GM18873 (cell line): Measurements from ENCODE around the gene HTR3D.
"Not testable (repeated sequence)": the region's sequence is repeated elsewhere in the genome, so short reads cannot be mapped to it uniquely, and the experiment has no call there.

ENCODE experiments used
- ATAC-seq: cut with Tn5 transposase; IDR thresholded peaks from one replicate; pipeline ENCODE4 v1.9.1; 2021; ENCODE audit warnings: mild to moderate bottlenecking, moderate library complexity, moderate number of reproducible peaks; ENCODE audit not compliant: unreplicated experiment, low FRiP score

The HTR3D gene

DNA sequence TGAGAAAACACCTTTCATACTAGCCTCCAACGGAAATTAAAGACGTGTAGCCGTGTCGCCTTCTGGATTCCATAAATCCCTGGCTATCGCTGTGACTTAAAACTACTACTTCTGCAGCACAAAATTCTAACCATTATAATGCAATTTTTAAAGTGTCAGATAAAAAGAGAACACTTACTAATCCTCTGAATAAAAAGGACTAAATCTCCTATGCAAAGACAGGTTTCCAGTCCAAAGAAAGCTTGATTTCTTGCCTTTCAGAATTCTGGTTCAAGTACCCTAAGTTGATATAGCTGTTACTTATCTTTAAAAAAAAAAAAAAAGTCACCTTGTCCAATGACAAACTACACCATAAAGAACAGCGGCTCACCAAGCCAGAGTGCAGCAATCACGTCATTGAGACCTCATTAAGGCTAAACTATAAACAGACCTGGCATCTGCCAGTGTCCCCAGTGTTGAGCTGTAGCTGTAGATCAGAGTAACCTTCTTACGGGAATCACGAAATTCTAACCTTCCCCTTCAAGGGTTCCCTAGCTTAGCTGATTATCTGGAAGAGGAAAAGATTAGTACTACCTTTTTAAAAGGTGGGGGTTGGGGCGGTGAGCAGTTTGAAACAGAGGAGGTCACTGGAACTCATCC lies 16.0 kb upstream of the HTR3D start:
- no peak for ATAC-seq

DNA sequence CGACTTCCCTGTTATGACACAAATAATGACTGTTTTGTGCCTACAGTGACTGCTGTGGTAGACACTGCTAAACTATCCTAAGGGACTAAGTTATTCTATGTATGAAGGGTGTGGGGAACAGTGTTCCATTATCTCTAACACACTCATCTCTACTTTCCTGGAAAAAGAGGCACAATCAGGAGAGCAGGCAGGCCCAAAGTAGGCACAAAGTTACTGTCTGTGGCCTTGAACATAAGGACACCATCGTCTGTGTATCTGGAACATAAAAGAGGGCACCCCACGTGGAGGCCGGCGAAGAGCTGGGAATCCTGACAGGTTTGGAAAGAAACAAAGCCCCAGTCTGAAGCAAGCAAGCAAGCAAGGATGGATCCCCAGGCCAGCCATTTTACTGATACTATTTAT lies 15.4 kb upstream of the HTR3D start:
- no peak for ATAC-seq

DNA sequence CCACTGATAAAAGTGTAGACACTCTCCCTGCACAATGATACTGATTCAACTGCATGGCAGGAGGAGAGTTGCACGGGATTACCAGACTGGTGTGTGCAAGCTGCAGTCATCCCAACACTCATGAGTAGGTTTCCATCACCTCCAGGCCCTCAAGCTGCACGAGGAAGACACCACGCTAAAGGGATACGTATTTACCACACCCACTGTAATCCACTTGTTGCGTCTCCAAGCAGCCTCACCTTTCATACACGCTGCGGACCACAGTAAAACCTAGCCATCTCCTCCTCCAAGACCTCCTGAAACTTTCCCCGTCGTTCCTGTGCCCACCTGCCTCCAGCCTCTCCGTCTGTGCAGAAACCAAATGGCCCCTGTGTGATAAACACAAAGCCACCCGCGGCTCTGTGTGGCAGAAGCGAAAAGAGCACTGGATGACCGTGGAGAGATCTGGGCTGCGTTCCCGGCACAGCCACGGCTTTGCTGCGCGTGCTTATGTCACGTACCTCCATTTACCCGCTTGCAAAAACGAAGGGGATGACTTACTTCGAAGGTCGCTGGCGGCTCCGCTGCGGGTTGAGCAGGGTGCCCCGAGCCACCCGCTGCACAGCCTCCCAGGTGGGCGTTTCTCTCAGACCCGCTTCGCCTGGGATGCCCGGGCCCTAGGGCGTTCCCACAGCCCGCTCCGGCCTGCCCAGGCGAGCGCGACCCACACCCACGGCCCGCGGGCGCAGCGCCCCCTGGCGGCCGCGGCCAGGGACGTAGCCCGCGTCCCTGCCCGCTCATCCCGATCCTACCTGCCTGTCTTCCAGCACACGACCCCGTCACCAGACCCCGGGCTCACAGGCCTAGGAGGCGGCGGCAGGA lies 14.5 kb upstream of the HTR3D start:
- peak; percentile 17 for ATAC-seq

DNA sequence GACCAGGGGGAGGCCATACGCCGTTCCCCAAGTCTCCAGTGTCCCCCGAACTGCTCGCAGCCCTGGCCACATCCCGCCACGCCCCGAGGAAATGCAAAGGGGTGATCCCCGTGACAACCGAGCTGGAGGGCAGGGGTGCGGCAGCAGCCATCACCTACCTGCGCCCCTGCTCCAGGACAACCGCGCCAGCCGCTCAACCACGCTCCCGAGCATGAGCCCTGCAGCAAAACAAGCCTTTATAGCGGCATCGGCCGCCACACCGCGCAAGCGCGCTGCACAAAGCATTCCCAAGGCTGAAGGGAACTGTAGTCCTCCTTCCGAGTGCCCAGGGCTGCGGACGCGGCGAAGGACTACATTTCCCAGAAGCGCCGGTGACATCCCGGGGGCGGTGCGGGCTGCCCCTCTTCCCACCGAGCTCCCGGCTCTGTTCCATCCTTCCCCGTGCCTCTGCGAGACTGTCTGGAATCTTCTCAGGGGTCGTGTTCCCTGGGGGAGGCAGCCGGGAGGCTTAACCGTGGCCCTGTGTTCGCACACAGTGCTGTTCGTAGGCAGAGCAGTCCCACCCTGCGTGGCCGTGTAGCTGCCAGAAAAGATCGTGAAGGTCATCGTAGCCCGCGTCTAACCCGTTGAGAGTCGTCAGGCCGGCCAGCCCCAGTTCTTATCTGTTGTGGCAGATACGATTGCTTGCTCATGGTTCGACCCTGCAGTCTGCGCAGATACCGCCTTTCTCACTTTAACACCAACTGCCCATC lies 13.7 kb upstream of the HTR3D start, which contains the start of gene ABCC5:
TSS of gene ABCC5 (minus strand) at position 213 of the 752 bp plus-strand sequence. CDS start 3,492 bp downstream, outside the sequence.
- peak; percentile 93 for ATAC-seq

DNA sequence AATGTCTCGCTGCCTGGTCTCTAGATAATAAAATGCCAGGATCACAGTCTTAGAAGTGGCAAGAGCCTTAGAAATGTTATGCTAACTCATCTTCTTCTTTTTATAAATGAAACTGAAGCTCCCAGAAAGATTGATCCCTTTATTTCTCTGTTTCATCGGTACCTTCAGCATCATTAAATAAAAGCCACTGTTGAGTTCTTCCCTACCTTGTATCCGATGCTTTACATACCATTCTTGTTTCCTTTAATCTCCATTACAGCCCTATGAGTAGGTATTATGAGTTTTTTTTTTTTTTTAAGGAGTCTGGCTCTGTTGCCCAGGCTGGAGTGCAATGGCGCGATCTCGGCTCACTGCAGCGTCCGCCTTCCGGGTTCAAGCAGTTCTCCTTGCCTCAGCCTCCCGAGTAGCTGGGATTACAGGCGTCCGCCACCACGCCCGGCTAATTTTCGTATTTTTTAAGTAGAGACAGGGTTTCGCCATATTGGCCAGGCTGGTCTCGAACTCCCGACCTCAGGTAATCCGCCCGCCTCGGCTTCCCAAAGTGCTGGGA lies 13.0 kb upstream of the HTR3D start:
- ATAC-seq = no peak

DNA sequence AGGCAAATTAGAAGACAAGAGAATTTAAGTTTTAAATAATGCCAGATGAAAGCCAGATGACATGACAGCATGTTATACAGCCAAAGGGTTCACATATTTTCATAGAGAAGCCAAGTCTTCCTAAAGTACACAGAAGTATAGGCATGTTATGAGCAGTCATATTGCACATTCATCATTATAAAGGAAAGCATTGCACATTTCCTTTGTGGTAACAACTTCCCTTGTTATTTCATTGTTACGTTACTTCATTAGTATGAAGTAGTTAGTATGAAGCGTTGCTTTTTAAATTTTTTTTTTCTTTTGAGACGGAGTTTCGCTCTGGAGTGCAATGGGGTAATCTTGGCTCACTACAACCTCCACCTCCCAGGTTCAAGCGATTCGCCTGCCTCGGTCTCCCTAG lies 9.2 kb upstream of the HTR3D start:
- ATAC-seq = no peak

DNA sequence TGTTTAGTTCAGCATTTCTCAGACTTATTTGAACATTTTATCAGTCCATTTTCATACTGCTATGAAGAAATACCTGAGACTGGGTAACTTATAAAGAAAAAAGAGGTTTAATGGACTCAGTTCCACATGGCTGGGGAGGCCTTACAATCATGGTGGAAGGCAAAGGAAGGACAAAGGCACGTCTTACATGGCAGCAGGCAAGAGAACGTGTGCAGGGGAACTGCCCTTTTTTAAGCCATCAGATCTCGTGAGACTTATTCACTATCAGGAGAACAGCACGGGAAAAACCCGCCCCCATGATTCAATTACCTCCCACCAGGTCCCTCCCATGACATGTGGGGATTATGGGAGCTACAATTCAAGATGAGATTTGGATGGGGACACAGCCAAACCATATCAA lies 6.3 kb upstream of the HTR3D start:
- ATAC-seq = not testable (repeated sequence)

DNA sequence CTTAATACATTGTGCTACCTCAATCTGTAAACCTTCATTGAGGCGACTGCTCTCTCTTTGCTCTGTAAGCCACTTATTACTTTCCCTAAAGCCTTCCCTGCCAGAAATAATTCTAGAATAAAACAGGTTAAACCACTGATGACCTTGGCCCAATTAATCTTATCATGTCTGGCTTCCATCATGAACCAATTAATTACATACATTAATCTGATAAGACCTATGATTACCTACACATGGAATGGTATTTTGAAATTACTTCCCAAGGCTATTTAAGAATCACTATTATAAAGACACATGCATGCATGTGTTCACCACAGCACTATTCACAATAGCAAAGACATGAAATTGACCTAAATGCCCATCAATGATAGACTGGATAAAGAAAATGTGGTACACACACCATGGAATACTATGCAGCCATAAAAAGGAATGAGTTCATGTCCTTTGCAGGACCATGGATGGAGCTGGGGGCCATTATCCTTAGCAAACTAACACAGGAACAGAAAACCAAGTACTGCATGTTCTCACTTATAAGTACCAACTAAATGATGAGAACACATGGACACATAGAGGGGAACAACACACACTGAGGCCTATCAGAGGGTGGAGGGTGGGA lies 3.2 kb upstream of the HTR3D start:
- not testable (repeated sequence) for ATAC-seq

DNA sequence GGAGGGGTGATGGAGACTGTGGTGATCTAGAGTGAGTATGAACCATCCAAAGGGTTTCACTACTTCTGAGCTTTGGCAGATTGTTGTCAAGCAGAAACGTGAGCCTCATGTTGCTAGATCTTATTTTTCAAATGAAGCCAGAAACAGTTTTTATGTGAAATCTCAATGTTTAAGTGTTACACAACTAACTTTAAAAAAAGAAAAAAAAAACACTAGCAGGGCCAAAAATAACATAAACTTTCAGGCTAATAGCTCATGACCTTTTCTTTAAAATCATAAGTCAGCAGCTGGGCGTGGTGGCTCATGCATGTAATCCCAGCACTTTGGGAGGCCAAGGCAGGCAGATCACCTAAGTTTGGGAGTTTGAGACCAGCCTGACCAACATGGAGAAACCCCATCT lies 2.1 kb upstream of the HTR3D start:
- ATAC-seq = no peak

DNA sequence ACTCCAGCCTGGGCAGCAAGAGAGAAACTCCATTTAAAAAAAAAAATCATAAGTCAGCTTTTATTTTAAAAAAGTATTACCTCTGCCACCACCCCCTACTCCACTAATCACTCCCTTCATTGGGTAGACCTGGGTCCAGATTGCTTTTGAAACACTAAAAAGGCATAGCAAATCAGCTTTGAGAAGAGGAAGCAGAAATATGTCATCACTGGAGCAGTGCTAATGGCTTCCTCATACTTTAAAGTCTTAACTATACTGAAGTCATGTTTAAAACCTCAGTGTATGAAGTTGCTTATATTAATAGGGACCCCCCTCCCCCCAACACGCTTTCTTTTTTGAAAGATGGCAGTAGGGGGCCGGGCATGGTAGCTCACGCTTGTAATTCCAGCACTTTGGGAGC lies 1.0 kb upstream of the HTR3D start:
- ATAC-seq = no peak

DNA sequence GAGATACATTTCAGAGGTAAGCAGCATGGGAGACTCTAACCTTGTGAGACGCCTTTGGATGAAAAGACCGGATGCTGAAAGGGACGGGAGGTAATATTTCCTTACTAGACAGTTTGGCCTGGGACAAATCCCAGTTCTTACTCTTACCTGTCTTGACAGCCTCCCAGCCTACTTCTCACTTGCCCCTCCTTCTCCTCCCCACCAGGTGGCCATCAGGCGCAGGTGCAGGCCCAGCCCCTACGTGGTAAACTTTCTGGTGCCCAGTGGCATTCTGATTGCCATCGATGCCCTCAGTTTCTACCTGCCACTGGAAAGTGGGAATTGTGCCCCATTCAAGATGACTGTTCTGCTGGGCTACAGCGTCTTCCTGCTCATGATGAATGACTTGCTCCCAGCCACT lies 6.3 kb downstream of the HTR3D start:
- no peak for ATAC-seq

DNA sequence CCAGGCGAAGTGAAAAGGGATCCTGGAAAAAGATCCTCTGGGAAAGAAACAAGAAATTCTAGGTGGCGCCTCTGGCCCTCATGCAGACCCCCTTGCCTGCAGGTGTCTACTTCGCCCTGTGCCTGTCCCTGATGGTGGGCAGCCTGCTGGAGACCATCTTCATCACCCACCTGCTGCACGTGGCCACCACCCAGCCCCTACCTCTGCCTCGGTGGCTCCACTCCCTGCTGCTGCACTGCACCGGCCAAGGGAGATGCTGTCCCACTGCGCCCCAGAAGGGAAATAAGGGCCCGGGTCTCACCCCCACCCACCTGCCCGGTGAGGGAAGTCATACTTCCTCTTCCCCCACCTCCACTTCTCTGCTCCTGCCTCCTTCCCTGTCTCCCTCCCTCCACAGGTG lies 6.8 kb downstream of the HTR3D start:
- ATAC-seq = not testable (repeated sequence)

DNA sequence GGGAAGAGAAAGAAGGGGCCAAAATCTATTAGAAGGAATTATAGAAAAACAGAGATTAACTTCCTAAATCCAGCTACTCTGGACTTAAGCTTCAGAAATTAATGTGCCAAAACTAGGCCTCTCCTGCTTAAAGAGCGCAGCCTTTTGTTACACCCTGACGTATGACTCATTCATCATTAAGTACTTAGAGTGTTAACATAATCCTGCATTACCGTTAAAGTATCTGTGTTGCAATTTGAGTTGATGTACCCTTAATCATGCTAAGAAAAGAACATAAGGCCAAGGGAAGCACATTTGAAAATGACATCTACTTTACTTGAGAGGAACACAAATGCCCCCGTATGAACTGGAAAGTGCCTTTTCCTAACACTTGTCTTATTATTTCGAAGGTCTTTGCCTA lies 7.9 kb downstream of the HTR3D start:
- no peak for ATAC-seq

DNA sequence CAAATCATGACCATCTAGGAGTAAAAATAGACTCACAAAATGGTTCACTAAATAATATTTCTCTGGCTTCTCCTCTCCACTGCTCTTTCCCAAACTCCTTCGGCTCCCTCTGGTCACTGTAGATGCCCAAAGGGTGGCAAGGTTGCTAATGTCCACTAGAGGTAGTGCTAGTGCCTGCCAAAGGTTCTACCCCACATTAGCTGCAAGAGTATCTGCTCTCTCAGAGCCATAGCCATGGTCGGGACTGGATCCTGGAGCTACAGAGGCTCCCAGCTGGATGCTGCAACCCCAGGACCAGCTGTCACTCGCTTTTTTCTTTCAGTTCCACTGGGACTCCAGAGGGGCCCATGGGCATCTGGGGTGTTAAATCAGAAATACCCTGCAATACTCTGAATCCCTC lies 8.5 kb downstream of the HTR3D start:
- ATAC-seq = no peak

DNA sequence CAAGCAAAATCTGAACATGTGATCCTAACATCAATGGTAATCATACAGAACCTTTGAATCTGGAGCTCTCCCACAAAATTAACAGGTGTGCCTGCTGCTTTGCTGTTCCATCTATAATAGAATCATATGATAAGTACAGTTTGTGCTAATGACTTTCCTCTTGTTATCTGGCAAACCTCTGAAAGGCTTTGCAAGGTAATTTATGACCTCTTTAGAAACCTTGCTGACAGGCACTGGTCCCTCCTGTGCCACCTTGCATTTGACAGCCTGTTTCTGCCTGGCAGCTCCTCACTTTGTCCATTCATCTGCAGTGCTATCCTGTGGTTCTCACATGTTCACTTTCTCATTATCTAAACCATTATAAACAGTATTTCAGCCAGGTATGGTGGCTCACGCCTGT lies 11.1 kb downstream of the HTR3D start:
- no peak for ATAC-seq

DNA sequence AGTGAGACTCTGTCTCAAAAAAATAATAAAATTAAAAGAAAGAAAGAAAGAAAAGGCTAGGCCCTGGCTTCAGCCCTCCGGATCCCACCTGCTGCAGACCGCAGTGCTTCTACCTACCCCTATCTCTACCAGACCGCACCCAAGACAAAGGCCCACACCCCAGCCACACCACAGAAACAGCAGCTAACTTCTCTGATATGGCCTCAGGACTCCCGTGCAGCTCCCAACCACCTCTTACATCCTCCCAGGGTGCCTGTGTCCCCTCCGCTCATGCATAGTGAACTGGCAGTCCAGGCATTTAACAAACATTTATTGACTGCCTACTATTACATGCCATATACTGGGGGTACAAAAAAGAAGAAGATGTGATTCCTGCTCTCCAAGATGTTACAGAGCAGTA lies 14.5 kb downstream of the HTR3D start:
- ATAC-seq = no peak

DNA sequence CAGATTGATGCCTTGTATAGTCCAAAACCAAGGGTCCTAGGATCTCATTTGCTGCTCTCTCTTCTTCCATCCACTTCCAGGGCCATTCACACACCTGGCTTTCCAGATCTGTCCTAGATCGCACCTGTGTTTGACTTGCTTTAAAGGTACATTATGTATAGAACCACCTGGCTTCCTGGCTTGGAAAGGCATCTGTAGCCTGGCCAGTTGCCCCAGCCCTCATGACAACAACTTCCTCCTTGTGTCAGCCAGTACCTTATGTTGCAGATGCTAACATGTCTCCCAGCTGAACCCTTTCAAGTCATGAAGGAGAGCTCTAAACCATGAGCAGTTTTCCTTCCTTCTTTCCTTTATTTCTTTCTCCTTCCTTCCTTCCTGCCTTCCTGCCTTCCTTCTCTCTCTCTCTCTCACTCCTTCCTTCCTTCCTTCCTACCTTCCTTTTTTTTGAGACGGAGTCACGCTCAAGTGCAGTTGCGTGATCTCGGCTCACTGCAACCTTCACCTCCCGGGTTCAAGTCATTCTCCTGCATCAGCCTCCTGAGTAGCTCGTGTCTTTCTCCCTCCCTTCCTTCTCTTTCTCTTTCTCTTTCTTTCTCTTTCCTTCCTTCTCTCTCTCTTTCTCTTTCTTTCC lies 18.8 kb downstream of the HTR3D start:
- ATAC-seq = no peak

DNA sequence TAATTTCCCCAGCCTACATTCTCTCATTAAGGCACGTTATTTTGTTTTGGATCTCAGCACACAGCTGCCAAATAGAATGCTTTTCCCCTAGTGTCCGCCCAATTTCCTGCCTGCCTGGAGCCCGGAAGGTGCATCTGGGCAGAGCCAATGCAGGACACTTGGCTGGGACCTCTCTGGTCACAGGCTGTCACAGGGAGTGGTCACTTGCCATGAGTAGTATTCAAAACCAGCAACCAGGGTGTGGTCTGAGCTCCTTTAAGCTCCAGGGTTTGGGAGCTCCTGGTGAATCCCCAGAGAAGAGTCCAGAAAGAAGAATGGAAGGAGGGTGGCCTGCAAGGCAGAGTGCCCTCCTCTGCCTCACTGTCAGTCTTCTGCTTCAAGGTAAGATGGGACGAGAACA lies 21.2 kb downstream of the HTR3D start, which contains the start of gene HTR3C:
TSS of gene HTR3C (plus strand) at position 281 of the 400 bp plus-strand sequence. CDS start at position 315, 34 bp downstream.
- ATAC-seq = no peak

DNA sequence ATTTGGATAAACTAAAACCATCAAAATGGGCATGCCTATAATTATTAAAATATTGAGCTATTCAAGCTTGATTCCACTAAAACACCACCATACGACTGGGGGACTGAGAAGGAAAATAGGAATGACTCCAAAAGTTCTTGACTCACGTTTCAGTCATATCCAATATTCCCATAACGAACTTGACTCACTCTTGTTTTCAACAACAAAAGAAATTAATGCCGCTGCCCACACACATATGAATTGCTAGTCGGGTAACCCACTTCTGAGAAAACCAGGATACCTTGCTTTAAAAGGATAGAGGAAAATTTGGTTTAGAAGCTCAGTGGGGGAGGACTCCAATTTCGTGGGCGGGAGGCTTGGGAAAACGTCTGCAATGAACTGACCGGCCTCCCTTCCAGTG lies 26.5 kb downstream of the HTR3D start:
- no peak for ATAC-seq

DNA sequence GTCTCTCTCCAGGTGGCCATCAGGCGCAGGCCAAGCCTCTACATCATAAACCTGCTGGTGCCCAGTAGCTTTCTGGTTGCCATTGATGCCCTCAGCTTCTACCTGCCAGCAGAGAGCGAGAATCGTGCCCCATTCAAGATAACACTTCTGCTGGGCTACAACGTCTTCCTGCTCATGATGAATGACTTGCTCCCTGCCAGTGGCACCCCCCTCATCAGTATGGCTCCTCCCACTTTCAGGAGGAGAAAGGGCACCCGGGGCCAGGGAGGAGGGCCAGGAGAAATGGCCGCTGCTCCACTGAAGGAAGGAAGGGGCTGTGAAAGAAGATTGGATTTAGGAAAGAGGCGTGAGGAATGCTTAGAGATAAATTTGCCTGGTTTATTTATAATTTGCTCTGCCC lies 27.9 kb downstream of the HTR3D start:
- no peak for ATAC-seq
